GM19452 (cell line): ENCODE measurements around the gene MEOX1.

ENCODE experiments used
- ATAC-seq: cut with Tn5 transposase; IDR thresholded peaks from one replicate; pipeline ENCODE4 v1.9.1; 2021; ENCODE audit not compliant: unreplicated experiment

The MEOX1 gene

GRCh38 chr17:43597624-43598356, 63.9 kb downstream of the MEOX1 start:
- no peak for ATAC-seq

- ATAC-seq, result no peak
Measured at GRCh38 chr17:43595466-43595865, 66.3 kb downstream of the MEOX1 start.

GRCh38 chr17:43591779-43592562, 69.8 kb downstream of the MEOX1 start:
- ATAC-seq, result no peak

- no peak for ATAC-seq
Measured at GRCh38 chr17:43591001-43591400, 70.7 kb downstream of the MEOX1 start.
